ENCODE data around the gene MBNL1.

DNA sequence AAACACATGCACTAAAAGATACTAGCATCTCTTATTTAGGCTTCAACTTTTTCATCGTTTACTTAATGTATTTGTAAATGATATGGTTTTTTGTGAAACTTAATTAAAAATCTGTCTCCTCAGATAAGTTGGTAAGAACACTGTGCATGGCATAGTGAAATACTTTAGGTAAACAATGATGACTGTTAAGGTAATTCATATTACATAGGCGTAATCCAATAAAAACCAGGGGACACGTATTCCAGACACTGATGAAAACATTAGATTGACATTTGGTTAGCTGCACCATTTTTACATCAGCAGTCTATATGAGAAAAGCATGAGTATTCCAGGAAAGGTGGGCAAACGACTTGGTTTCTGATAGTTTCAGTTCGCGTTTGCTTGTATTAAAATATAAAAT lies 170.0 kb downstream of the MBNL1 start:
- TF ChIP-seq, protein P1, sequence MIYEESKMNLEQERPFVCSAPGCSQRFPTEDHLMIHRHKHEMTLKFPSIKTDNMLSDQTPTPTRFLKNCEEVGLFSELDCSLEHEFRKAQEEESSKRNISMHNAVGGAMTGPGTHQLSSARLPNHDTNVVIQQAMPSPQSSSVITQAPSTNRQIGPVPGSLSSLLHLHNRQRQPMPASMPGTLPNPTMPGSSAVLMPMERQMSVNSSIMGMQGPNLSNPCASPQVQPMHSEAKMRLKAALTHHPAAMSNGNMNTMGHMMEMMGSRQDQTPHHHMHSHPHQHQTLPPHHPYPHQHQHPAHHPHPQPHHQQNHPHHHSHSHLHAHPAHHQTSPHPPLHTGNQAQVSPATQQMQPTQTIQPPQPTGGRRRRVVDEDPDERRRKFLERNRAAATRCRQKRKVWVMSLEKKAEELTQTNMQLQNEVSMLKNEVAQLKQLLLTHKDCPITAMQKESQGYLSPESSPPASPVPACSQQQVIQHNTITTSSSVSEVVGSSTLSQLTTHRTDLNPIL (CRISPR knock-in tag; IDR thresholded peaks at IDR 0.05; ENCODE audit: low read depth), result no peak
- TF ChIP-seq POU6F1 (CRISPR knock-in tag; IDR thresholded peaks at IDR 0.05; ENCODE audit: borderline replicate concordance, low read depth) (no peak), ZFP3 (CRISPR knock-in tag; IDR thresholded peaks at IDR 0.05) (no peak), RARB (CRISPR knock-in tag; IDR thresholded peaks at IDR 0.05) (no peak), BACH2 (CRISPR knock-in tag; IDR thresholded peaks at IDR 0.05; ENCODE audit: borderline replicate concordance) (no peak), CSRNP3 (CRISPR knock-in tag; IDR thresholded peaks at IDR 0.05) (no peak), PPARA (CRISPR knock-in tag; IDR thresholded peaks at IDR 0.05; ENCODE audit: borderline replicate concordance) (no peak), CSDC2 (CRISPR knock-in tag; IDR thresholded peaks at IDR 0.05) (no peak), GLIS3 (CRISPR knock-in tag; IDR thresholded peaks at IDR 0.05) (no peak), ZFP30 (CRISPR knock-in tag; IDR thresholded peaks at IDR 0.05) (no peak), TOX (CRISPR knock-in tag; IDR thresholded peaks at IDR 0.05; ENCODE audit: borderline replicate concordance) (no peak), ARNTL (CRISPR knock-in tag; IDR thresholded peaks at IDR 0.05; ENCODE audit: borderline replicate concordance, low read depth) (no peak)
- TF ChIP-seq, protein P2, sequence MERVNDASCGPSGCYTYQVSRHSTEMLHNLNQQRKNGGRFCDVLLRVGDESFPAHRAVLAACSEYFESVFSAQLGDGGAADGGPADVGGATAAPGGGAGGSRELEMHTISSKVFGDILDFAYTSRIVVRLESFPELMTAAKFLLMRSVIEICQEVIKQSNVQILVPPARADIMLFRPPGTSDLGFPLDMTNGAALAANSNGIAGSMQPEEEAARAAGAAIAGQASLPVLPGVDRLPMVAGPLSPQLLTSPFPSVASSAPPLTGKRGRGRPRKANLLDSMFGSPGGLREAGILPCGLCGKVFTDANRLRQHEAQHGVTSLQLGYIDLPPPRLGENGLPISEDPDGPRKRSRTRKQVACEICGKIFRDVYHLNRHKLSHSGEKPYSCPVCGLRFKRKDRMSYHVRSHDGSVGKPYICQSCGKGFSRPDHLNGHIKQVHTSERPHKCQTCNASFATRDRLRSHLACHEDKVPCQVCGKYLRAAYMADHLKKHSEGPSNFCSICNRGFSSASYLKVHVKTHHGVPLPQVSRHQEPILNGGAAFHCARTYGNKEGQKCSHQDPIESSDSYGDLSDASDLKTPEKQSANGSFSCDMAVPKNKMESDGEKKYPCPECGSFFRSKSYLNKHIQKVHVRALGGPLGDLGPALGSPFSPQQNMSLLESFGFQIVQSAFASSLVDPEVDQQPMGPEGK (CRISPR knock-in tag; IDR thresholded peaks at IDR 0.05; ENCODE audit: borderline replicate concordance), result no peak
